GM19452 (cell line): Measurements from ENCODE around the gene NDUFS8.

Experiments used
- ATAC-seq: cut with Tn5 transposase; IDR thresholded peaks from one replicate; pipeline ENCODE4 v1.9.1; 2021; ENCODE audit not compliant: unreplicated experiment

The NDUFS8 gene

DNA sequence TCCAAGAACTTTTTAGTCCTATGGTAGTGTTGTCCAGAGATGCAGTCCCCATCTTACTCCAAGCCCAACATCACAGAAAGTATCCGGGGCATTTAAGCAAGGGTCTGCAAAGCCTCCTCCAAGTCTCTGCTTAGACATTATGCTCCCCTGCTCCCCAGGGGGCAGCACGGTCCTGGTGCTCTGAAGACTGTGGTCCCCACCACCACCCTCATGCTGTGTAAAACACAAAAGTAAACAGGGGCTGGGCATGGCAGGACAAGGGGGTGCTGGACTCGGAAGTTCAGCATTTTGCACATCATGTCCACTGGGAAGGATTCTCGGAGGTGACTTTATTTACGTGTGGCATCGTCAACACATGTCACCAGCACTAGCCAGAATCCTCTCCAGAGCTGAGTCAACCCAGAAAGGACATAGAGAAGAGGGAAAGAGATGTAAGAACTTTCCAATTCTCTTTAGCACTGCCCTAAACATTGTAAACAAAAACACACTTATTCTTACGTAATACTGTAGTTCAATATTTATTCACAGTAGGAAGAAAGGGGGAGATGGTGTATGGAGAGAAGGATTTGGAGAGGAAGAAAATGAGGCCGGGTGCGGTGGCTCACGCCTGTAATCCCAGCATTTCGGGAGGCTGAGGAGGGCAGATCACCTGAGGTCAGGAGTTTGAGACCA lies 46.0 kb downstream of the NDUFS8 start:
- ATAC-seq = no peak

DNA sequence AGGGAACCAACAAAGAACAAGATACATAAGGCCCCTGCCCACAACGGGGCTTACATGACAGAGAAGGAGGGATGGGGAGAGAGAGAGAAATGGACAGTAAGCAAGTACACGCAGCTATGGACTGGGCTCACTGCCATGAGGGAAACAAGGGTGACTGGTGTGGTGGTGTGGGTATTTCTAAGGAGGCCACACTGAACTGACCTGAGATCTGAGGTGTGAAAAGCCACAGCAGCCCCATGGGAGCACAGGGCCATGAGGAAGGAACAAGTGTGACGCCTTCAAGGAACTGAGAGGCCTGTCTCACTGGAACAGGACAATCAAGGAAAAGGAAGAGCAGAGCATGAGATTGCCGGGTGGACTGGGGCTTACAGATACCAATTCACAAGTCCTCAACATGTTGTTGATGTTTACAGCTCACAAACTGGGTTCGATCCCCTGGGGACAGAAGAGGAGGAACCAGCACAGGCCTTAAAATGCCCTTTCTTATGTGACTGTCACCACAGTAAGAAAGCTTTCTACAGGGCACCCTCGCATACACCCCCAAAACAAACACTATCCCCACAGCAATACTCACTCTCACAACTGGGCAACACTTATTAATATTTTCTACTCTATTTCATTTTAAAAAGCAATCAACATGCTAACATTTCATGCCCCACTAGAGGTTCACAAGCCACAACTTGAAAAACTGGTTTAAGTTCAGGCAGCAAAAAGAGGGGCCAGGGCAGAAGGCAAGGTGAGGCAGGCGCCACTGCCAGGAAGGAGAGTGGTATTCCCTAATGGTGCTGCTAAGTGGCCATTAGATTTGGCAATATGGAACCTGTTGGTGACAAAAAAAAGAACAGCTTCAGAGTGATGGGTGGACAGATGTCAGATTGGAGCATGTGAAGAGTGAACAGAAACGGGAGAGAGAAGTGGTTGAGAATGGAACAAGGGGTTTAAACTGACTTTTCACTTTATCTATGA lies 47.4 kb downstream of the NDUFS8 start:
- ATAC-seq = peak; percentile 87

DNA sequence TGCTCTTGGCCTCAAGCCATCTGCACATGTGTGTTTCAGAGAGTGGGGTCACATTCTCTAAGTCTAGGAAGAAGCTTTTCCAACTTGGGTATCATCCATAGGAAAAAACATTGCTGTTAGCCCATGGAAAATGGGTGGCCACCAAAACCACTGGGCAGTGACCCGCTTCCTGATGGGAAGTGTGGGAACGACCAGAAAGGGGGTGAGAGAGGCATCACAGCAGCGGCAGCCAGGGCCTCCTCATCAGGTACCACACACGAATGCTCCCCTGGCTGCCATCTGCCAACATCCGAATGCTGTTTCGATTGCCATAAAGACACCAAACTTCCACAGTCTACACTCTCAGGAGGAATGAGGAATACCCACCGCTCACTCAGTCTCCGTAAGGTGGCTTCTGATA lies 50.4 kb downstream of the NDUFS8 start:
- no peak for ATAC-seq

DNA sequence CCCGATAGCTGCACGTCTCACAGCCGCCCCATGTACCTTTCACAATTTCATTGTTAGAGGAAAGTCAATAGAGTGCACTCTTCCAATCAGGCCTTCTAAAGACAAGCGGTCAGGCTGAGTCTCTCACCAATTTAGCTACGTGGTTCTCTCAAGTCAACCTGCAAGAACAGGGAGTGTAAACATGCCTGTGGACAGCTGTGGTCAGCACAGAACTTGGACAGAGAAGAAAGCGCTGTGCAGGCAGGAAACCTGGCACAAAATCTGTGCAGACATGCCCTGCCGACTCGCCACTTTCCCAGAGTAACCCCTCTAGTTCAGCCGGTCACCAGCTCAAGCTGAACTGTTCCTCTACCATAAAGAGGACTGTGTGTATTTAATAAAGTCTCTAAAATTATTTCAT lies 51.2 kb downstream of the NDUFS8 start:
- no peak for ATAC-seq

DNA sequence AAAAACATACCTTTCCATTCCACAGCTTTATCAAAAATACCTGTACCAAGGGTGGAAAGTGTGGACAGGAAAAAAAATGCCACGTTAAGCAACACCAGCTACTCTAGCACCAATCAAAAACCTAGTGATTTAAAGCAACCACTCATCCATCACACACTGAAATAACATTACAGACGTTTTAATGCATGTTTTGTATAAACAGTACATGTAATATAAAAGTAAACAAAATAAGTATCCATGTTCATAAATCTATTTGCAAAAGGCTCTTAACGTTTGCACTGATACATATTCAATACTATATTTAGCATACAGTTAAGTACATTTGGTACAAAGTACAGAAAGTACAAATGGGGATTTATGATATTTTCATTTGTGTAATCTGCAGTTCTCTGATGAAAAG lies 52.0 kb downstream of the NDUFS8 start:
- ATAC-seq = no peak

DNA sequence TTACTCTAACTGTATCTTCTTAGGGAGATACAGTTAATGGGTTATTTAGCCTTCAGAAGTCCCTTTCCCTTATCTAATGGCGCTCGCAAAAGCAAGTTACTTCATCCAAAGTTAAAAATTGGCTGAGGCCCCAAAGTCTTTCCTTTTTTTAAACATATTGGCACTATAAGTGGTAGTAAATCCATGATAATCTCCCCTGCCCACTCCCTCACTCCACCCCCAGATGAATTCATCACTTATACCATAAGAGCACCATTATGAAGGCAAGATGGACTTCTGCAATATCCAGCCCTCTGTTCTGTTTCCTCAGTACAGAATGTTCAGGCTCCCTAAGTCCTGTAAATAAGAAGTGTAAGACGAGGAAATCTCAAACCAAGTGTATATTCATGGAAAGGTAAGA lies 53.0 kb downstream of the NDUFS8 start:
- ATAC-seq = no peak
